IPS-18c (cell line): ENCODE results near the gene EID2.

Experiments used
- H3K4me3 ChIP-seq: 2 replicates; pipeline ENCODE4 v1.7.0; 2013; ENCODE audit warnings: low read depth, mild to moderate bottlenecking, low read length, moderate library complexity; ENCODE audit not compliant: insufficient read depth
- H3K9me3 ChIP-seq: one replicate; pipeline ENCODE4 v1.6.1; 2013; ENCODE audit warnings: mild to moderate bottlenecking, low read length, moderate library complexity; ENCODE audit not compliant: control insufficient read depth, insufficient read depth

EID2 gene, protein sequence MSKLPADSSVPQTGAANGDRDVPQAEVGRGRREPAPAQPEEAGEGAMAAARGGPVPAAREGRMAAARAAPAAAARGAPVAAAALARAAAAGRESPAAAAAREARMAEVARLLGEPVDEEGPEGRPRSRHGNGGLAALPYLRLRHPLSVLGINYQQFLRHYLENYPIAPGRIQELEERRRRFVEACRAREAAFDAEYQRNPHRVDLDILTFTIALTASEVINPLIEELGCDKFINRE

DNA sequence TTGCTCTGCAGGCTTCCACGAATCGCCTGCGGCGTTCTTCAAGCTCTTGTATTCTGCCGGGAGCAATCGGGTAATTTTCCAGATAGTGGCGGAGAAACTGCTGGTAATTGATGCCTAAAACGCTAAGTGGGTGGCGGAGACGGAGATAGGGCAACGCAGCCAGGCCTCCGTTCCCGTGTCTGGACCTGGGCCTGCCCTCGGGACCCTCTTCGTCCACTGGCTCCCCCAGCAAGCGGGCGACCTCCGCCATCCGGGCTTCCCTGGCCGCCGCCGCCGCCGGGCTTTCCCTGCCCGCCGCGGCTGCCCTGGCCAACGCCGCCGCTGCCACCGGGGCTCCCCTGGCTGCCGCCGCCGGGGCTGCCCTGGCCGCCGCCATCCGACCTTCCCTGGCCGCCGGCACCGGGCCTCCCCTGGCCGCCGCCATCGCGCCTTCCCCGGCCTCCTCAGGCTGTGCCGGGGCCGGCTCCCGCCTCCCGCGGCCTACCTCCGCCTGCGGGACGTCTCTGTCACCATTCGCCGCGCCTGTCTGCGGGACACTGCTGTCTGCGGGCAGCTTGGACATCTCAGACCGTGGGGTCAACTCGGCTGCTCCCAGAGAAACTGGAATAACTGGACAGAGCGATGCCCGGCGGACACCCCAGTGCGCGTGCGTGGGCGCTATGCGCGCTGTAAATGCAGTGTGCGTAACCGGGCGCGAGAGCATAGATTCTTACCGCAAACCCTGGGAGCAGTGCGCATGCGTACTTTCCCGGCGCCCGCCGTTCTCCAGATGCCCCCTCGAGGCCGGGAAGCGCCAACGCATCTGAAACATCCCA is at the start of gene EID2:
TSS of gene EID2 (minus strand) at position 644 of the 815 bp plus-strand sequence. CDS start at position 562, 82 bp downstream.
- Histone ChIP-seq H3K4me3 (peak within 1 kb of the TSS; percentile 90), H3K9me3 (no peaks in the 10 kb centered on the region)

- Histone ChIP-seq H3K9me3 (no peaks in the 10 kb centered on the region), H3K4me3 (no peak overlapping the region)
Measured at GRCh38 chr19:39588066-39588465, 48.1 kb upstream of the EID2 start.

GRCh38 chr19:39587496-39587895 is 47.5 kb upstream of the EID2 start:
- no peak overlapping the region for H3K4me3 ChIP-seq
- no peaks in the 10 kb centered on the region for H3K9me3 ChIP-seq

- Histone ChIP-seq H3K4me3 (no peak overlapping the region), H3K9me3 (no peaks in the 10 kb centered on the region)
Measured at GRCh38 chr19:39582891-39583625, 43.1 kb upstream of the EID2 start.

DNA sequence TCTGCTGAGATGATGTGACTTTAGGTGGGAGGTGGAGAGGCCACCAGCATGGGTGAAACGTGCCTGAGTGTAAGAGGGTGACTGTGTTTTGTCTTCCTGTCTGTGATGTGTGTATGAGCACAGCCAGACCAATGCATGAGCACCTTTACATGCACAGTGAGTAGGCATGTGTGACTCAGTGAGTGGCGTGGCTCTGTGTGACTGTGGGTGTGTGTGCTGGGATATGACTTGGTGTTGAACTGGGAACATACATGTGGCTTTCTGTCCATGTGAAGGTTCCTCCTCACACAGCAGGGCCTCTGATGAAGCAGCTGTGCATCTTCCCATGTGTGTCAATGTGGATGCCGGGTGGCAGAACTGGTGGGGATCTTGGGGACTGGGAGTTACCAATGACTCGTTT is 42.5 kb upstream of the EID2 start:
- H3K9me3 ChIP-seq = no peaks in the 10 kb centered on the region

GRCh38 chr19:39568604-39569003 is 28.6 kb upstream of the EID2 start:
- no peak overlapping the region for H3K4me3 ChIP-seq
- no peaks in the 10 kb centered on the region for H3K9me3 ChIP-seq

More for the DNA sequence above, 42.5 kb upstream of the EID2 start:
- H3K4me3 ChIP-seq = no peak overlapping the region

- no peaks in the 10 kb centered on the region for H3K9me3 ChIP-seq
- H3K4me3 ChIP-seq = no peak overlapping the region
Measured at GRCh38 chr19:39566064-39566463, 26.1 kb upstream of the EID2 start.

DNA sequence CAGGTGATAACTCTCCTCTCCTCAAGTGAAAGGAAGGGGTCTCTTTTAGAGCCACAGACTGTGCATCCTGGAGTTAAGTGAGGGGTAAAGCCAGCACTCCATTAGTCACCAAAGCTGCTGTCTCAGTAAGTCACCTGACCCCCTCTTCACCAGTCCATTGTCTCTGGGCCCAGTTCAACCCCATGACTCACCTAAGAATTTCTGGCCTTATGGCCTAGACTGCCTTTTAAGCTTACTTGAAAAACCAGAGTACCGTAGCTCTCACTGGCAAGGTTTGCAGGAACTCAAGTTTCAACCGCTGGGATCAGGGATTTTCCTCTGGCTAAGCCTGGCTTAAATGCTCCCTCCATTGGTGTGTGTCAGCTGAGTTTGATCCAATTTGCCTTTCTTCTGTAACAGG is 23.4 kb upstream of the EID2 start:
- no peak overlapping the region for H3K4me3 ChIP-seq
- H3K9me3 ChIP-seq = no peaks in the 10 kb centered on the region

GRCh38 chr19:39558624-39559117 is 18.7 kb upstream of the EID2 start:
- H3K4me3 ChIP-seq = no peak overlapping the region
- H3K9me3 ChIP-seq = no peaks in the 10 kb centered on the region

DNA sequence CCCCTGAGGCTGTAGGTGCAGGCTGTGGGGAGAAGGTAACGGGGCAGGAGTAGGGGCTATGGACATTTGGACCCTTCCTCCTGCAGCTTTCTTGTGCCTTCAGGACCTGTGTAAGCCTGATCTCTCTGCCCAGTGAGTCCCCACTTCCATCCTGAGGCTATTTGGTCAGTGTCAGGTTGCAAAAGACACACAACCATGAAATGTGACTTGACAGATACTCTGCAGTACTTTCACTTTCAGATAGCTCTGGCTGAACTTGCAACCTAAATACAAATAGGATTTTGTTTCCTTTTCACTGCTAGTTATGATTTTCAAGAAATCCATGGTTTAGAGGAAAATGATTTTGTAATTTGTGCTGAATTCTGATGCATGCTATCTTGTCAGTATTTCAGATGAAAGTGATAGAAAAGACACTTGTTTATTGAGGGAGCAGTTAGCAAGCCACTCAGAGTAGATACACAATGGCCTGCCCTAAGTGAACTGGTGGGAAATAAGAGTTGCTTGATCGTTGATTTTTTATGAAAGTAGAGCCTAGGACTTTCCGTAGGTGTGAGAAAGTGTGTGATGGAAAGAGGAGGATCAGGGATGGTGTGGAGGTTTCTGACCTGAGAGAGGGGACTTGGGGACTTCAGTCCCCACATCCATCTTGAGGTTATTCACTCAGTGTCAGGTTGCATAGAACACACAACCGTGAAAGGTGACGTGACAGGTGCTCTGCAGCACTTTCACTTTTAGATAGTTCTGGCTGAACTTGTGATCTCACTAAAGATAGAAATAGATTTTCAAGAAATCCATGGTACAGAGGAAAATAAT is 18.1 kb upstream of the EID2 start:
- Histone ChIP-seq H3K4me3 (no peak overlapping the region), H3K9me3 (no peaks in the 10 kb centered on the region)

- no peaks in the 10 kb centered on the region for H3K9me3 ChIP-seq
Measured at GRCh38 chr19:39555883-39556282, 15.9 kb upstream of the EID2 start.

DNA sequence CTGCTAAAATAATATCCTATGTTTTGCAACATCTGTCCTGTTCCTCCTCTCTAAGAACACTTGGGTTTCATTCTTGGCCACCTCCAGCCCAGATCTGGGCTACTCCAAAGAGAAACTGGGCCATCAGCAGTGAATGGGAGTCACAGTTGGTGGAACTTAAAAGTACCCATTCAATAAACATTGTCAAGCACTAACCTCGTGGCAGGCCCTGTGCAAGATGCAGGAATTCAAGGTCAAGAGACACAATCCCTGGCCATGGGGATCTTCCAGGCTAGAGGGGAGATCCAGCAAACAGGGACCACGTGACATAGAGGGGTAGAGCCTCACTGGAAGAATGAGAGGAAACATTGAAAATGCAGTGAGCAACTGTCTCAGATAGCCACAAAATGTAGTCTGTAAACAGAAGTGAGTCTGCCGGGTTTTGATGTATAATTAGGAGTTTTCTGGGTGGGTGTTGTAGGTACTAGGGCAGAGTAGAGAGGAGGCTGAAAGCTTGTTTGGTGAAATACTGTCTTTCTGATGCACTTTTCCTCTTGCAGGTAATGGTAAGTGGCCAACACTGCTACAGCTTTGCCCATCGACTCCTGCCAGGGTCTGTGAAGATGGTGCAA is 14.8 kb upstream of the EID2 start:
- H3K9me3 ChIP-seq = no peaks in the 10 kb centered on the region

More at GRCh38 chr19:39555883-39556282, 15.9 kb upstream of the EID2 start:
- H3K4me3 ChIP-seq = no peak overlapping the region

GRCh38 chr19:39553082-39553652 is 13.2 kb upstream of the EID2 start:
- H3K9me3 ChIP-seq = no peaks in the 10 kb centered on the region

More for the DNA sequence above, 14.8 kb upstream of the EID2 start:
- H3K4me3 ChIP-seq = no peak overlapping the region

DNA sequence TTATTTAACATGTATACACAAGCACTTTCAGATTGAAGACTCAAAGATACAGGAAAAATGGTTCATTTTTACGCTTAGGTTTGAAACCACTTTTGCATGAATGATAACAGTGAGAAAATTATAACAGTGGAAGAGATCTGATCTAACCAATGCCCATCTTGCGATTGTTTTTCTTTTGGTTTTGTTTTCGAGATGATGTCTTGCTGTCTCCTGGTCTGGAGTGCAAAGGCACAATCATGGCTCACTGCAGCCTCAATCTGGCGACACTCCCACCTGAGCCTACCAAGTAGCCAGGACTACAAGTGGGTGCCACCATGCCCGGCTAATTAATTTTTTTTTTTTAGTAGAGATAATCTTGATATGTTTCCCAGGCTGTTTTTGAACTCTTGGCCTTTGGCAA is 10.2 kb upstream of the EID2 start:
- H3K4me3 ChIP-seq = no peak overlapping the region
- no peaks in the 10 kb centered on the region for H3K9me3 ChIP-seq

More at GRCh38 chr19:39553082-39553652, 13.2 kb upstream of the EID2 start:
- no peak overlapping the region for H3K4me3 ChIP-seq

- Histone ChIP-seq H3K9me3 (no peaks in the 10 kb centered on the region), H3K4me3 (no peak overlapping the region)
Measured at GRCh38 chr19:39546599-39546998, 6.6 kb upstream of the EID2 start.

- no peak overlapping the region for H3K4me3 ChIP-seq
- no peaks in the 10 kb centered on the region for H3K9me3 ChIP-seq
Measured at GRCh38 chr19:39544911-39545310, 5.0 kb upstream of the EID2 start.
